ENCODE results near the gene SASH1.
"Not testable (repeated sequence)": the region's sequence is repeated elsewhere in the genome, so short reads cannot be mapped to it uniquely, and the experiment has no call there.

The SASH1 gene

GRCh38 chr6:148347441-148348054 is 4.9 kb downstream of the SASH1 start:
- TF ChIP-seq CTCF (conservative IDR thresholded peaks at IDR 0.05; ENCODE audit: control insufficient read depth, insufficient read depth, low read depth, low read length): no peak
- DNase-seq (ENCODE audit: low read depth): no peak
- no peak overlapping the region for H3K4me3 ChIP-seq (ENCODE audit: control insufficient read depth, low read depth, low read length)

GRCh38 chr6:148348335-148348734 is 5.7 kb downstream of the SASH1 start:
- TF ChIP-seq CTCF (conservative IDR thresholded peaks at IDR 0.05; ENCODE audit: control insufficient read depth, insufficient read depth, low read depth, low read length): no peak
- DNase-seq (ENCODE audit: low read depth): no peak
- no peak overlapping the region for H3K4me3 ChIP-seq (ENCODE audit: control insufficient read depth, low read depth, low read length)

DNA sequence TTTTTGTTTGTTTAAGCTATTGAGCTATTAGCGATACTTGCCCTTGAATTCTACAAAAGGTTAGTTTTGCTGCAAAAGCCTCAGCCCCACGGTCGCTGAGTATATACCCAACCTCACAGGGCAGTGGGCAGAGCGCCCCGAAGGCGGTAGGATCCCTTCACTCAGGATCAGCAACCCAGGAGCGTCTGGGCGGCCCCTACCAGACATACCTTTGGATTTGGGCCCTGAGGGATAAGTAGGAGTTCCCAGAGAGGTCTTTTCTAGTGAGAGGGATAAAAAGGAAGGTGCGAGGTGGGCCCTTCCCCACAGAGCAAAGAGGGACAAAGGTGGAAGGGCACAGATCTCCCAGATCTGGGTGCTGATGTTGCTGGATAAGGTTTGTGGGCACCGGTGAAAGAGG is 6.1 kb downstream of the SASH1 start:
- TF ChIP-seq CTCF (conservative IDR thresholded peaks at IDR 0.05; ENCODE audit: control insufficient read depth, insufficient read depth, low read depth, low read length): no peak
- DNase-seq (ENCODE audit: low read depth): no peak
- no peak overlapping the region for H3K4me3 ChIP-seq (ENCODE audit: control insufficient read depth, low read depth, low read length)

- DNase-seq (ENCODE audit: low read depth): no peak
- no peak for TF ChIP-seq CTCF (conservative IDR thresholded peaks at IDR 0.05; ENCODE audit: control insufficient read depth, insufficient read depth, low read depth, low read length)
- H3K4me3 ChIP-seq (ENCODE audit: control insufficient read depth, low read depth, low read length): no peak overlapping the region
Observed at GRCh38 chr6:148349466-148349865, 6.8 kb downstream of the SASH1 start.

GRCh38 chr6:148351309-148351708 is 8.7 kb downstream of the SASH1 start:
- H3K4me3 ChIP-seq (ENCODE audit: control insufficient read depth, low read depth, low read length): no peak overlapping the region
- no peak for TF ChIP-seq CTCF (conservative IDR thresholded peaks at IDR 0.05; ENCODE audit: control insufficient read depth, insufficient read depth, low read depth, low read length)
- DNase-seq (ENCODE audit: low read depth): no peak

DNA sequence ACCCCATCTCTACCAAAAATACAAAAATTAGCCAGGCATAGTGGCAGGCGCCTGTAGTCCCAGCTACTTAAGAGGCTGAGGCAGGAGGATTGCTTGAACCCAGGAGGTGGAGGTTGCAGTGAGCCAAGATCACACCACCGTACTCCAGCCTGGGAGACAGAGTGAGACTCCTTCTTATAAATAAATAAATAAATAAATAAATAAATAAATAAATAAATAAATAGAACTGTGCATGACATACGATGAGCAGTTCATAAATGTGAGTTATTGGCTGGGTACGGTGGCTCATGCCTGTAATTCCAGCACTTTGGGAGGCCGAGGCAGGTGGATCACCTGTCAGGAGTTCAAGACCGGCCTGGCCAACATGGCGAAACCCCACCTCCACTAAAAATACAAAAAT is 9.8 kb downstream of the SASH1 start:
- not testable (repeated sequence) for H3K4me3 ChIP-seq (ENCODE audit: control insufficient read depth, low read depth, low read length); DNase-seq (ENCODE audit: low read depth)

DNA sequence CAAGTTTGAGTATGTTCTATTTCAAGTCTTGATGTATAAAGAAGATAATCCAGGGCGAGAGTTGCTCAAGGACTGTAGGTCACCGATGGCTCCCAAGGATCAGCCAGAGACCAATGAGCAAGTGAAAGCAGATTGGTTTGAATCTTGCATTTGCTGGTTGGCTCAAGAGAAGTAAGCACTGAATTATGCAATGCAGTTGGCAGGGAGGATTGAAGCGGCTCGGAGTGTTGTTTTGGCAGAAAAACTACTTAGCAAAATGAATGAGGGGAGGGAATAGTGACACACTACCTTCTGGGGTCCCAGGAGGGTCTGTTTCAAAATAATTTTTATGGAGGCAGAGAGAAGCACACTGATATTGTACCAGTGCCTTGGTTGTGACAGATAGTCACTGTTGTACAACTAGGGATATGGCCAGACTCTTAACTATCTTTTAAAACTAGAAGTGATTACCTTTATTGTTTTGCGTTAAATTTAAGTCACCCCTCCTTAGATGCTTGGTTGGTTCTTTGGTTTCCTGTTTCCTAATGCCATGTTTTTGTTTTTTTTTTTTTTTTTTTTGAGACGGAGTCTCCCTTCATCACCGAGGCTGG is 15.7 kb downstream of the SASH1 start:
- peak; percentile 90 for DNase-seq (ENCODE audit: low read depth)
- H3K4me3 ChIP-seq (ENCODE audit: control insufficient read depth, low read depth, low read length): no peak overlapping the region
- TF ChIP-seq CTCF (conservative IDR thresholded peaks at IDR 0.05; ENCODE audit: control insufficient read depth, insufficient read depth, low read depth, low read length): no peak

Measured in fibroblast of mammary gland (primary cell).